GM12875 (cell line): ENCODE measurements around the gene ZSCAN10.

Source experiments
- H3K4me3 ChIP-seq: one replicate; pipeline ENCODE4 v1.5.1; 2011; ENCODE audit warnings: low read depth, low read length, control low read depth
- CTCF ChIP-seq: IDR thresholded peaks from 2 replicates; pipeline ENCODE4 v1.5.1; 2011; ENCODE audit warnings: low read depth, mild to moderate bottlenecking, control low read depth, inconsistent platforms, low read length, moderate library complexity, borderline replicate concordance; ENCODE audit not compliant: insufficient read depth

ZSCAN10 gene

GRCh38 chr16:3098459-3099394 is at the start of gene ZSCAN10:
TSS of gene ZSCAN10 (minus strand) at chr16:3099294. CDS start at chr16:3092937, 6,357 bp downstream.
- TF ChIP-seq CTCF: no peak
- no peak within 1 kb of the TSS for H3K4me3 ChIP-seq

- H3K4me3 ChIP-seq: no peak overlapping the region
- no peak for TF ChIP-seq CTCF
Observed at GRCh38 chr16:3148256-3149192, 49.4 kb upstream of the ZSCAN10 start.

- no peak for TF ChIP-seq CTCF
- no peak overlapping the region for H3K4me3 ChIP-seq
Observed at GRCh38 chr16:3147757-3148104, 48.6 kb upstream of the ZSCAN10 start.

- TF ChIP-seq CTCF: no peak
- H3K4me3 ChIP-seq: no peak overlapping the region
Observed at GRCh38 chr16:3147046-3147756, 48.1 kb upstream of the ZSCAN10 start.

- TF ChIP-seq CTCF: no peak
- no peak overlapping the region for H3K4me3 ChIP-seq
Observed at GRCh38 chr16:3145660-3146059, 46.6 kb upstream of the ZSCAN10 start.

- H3K4me3 ChIP-seq: no peak overlapping the region
- TF ChIP-seq CTCF: no peak
Observed at GRCh38 chr16:3145151-3145550, 46.1 kb upstream of the ZSCAN10 start.
